Measurements from ENCODE around the gene PTPRR.

PTPRR gene

DNA sequence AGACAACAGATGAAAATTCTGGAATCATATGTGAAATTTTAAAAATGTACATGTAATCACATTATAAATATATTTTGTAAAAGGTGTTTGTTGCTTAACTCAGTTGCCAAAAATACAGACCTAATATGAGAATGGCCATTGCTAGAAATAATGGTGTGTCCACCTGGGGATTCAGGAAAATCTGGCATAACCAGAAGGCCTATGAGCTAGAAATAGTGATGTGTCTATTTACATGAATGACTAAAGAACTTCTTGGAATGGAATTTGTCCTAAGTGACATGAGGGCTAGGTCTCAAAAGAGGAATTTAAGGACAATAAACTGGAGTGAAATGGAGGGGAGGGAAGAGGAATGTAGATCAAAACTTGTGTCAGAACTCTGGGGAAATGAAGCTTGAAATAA is 126.4 kb downstream of the PTPRR start:
- DNase-seq (ENCODE audit: low read depth): no peak
- TF ChIP-seq, protein P1, sequence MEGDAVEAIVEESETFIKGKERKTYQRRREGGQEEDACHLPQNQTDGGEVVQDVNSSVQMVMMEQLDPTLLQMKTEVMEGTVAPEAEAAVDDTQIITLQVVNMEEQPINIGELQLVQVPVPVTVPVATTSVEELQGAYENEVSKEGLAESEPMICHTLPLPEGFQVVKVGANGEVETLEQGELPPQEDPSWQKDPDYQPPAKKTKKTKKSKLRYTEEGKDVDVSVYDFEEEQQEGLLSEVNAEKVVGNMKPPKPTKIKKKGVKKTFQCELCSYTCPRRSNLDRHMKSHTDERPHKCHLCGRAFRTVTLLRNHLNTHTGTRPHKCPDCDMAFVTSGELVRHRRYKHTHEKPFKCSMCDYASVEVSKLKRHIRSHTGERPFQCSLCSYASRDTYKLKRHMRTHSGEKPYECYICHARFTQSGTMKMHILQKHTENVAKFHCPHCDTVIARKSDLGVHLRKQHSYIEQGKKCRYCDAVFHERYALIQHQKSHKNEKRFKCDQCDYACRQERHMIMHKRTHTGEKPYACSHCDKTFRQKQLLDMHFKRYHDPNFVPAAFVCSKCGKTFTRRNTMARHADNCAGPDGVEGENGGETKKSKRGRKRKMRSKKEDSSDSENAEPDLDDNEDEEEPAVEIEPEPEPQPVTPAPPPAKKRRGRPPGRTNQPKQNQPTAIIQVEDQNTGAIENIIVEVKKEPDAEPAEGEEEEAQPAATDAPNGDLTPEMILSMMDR (IDR thresholded peaks at IDR 0.05; ENCODE audit: low read length, missing control alignments): no peak
- no peak overlapping the region for H3K4me3 ChIP-seq (replicated peaks; ENCODE audit: low read depth, low read length)

DNA sequence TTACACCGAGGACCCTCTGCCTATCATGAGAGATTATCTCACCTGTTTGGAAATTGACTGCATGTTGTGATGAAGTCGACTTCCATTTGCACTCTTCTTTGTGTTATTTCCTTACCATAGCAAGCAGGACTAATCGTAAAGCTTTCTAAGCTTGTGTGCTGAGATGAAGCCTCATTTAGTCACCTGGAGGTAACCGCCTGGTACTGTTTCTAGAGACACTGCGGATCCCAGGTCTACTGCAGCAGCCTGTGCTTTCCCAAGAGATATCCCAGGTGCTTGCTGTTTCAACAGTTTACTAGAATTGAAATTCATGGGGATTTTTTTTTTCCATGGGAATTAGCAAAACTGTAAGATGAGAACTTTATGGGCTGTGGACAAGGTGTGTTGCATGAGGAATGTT is 131.8 kb downstream of the PTPRR start:
- no peak for DNase-seq (ENCODE audit: low read depth)
- TF ChIP-seq, protein P1 (IDR thresholded peaks at IDR 0.05; ENCODE audit: low read length, missing control alignments): no peak
- no peak overlapping the region for H3K4me3 ChIP-seq (replicated peaks; ENCODE audit: low read depth, low read length)

DNA sequence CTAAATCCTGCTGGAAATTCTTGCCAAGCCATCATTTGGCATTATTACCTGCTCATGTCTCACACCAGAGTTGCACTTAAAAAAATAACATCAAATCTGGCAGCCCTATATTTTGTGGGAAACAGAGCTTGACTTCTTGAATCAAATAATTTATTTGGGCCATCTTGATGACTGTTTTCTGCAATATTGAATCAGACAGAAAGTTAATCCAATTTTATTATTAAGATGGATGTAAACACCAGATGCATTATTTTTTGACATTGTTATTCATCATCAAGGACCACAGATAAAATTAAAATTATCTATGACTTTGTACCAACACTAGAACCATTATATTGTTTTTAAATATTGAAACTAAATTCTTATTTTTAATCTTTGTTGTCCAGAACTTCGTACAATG is 132.9 kb downstream of the PTPRR start:
- no peak overlapping the region for H3K4me3 ChIP-seq (replicated peaks; ENCODE audit: low read depth, low read length)
- DNase-seq (ENCODE audit: low read depth): no peak
- TF ChIP-seq, protein P1 (IDR thresholded peaks at IDR 0.05; ENCODE audit: low read length, missing control alignments): no peak

DNA sequence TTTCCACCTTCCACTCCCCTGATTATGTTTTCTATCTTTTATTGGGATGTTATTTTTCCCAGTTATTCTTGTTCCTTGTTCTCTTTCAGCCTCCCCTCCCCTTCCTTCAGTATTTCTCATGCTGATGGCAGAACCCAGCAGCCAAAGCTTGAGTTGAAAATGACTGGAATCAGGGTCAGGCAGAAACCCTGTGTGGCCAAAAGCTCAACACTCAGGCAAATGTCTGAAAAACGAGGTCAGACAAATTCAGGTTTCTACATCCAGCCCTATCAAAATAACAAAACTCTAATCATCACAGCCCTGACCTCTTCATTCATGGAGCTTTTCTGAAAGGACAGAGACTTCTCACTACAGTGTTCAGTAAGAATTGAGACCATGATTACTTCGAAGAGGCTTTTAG is 134.6 kb downstream of the PTPRR start:
- TF ChIP-seq, protein P1 (IDR thresholded peaks at IDR 0.05; ENCODE audit: low read length, missing control alignments): no peak
- no peak overlapping the region for H3K4me3 ChIP-seq (replicated peaks; ENCODE audit: low read depth, low read length)
- DNase-seq (ENCODE audit: low read depth): no peak

DNA sequence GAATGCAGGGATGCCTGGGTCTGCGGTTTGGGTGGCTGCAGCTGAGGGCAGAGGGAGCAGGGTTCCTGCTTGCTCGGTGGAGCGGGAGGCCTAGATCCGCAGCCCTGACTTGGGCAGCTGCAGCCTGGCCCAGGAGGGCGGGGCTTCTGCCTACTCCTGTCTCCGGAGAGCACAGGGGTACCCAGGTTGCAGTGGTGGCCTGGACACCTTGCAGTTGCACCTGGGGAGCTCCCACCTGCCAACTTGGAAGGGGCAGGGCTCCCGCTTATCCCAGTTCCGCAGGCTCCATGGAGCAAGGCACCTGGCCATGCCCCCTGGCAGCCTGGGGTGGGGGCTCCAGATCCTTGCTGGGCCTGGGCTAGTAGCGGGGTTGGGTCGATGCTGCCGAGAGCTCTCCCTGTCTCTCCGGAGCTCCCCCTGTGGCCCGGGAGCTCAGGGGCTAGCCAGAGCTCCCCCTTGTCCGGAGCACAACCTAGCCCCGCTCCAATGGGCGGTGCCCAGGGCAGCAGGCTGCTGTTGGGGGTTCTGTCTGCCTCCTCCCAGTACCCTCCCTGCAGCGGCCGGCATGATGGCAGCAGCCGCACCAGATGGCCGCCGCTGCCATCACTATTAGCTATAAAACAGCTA is 136.4 kb downstream of the PTPRR start:
- H3K4me3 ChIP-seq (replicated peaks; ENCODE audit: low read depth, low read length): no peak overlapping the region
- no peak for DNase-seq (ENCODE audit: low read depth)
- TF ChIP-seq, protein P1 (IDR thresholded peaks at IDR 0.05; ENCODE audit: low read length, missing control alignments): no peak

DNA sequence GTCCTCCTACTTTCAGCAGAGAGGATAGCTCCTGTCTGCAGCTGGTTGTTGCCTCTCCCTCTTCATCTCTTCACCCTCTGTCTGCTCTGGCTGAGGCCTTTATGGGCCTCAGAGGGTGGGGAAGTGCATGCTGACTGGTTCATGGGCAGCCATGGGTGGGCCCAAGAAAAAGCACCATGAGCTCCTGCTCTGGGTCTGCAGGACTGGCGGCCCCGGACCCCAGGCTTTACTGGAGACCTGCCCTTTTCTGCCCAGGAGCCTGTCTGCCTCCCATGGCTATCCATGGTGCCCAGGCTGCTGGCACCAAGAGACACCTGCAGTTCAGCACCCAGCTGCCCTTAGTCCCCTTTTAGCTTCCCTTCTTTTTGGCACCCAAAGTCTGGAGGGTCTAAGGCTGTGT is 137.1 kb downstream of the PTPRR start:
- TF ChIP-seq, protein P1 (IDR thresholded peaks at IDR 0.05; ENCODE audit: low read length, missing control alignments): no peak
- H3K4me3 ChIP-seq (replicated peaks; ENCODE audit: low read depth, low read length): no peak overlapping the region
- DNase-seq (ENCODE audit: low read depth): no peak

DNA sequence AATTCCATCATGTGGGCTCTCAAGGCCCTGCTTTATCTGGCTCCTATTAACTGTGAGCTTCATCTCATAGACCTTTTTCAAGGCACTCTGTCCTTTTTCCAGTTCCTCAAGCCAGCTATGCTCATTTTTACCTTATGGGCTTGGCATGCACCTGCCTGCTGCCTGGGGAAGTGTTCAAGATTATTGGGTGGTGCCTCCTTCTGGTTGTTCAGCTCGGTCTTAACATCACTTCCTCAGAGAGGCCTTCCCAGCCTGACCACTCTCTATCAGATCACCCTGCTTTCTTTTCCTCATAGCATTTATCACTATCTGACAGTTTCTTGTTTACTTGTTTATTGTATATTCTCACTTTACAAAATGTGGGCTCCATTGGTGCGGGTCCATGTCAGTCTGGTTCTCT is 141.3 kb downstream of the PTPRR start:
- no peak overlapping the region for H3K4me3 ChIP-seq (replicated peaks; ENCODE audit: low read depth, low read length)
- TF ChIP-seq, protein P1 (IDR thresholded peaks at IDR 0.05; ENCODE audit: low read length, missing control alignments): no peak
- no peak for DNase-seq (ENCODE audit: low read depth)

Measured in fibroblast of pulmonary artery (primary cell).